Kidney epithelial cell (primary cell): ENCODE measurements around the gene PAPSS2. TPM values are rescaled to one million over a fixed set of nuclear protein-coding genes. Genes with fewer than 3 reads are reported as not detected.

Experiments used
- DNase-seq: peaks from one replicate; pipeline ENCODE4 v3.0.0-alpha.2; 2010; ENCODE audit warnings: low read depth
- H3K27me3 ChIP-seq: 2 replicates; pipeline ENCODE4 v1.6.0; 2011; ENCODE audit warnings: low read length; ENCODE audit not compliant: control insufficient read depth, insufficient read depth
- H3K36me3 ChIP-seq: 2 replicates; pipeline ENCODE4 v1.5.1; 2011; ENCODE audit warnings: low read length; ENCODE audit not compliant: control insufficient read depth, insufficient read depth
- H3K4me3 ChIP-seq: 2 replicates; pipeline ENCODE4 v1.5.1; 2011; ENCODE audit warnings: low read depth, mild to moderate bottlenecking, control low read depth, low read length
- total RNA-seq: library from RNA; depleted of rRNA; stranded (reverse); fragments of >200 nt; gene quantifications from 2 replicates; pipeline ENCODE4 v1.2.3, GENCODE V29; 2015
- TF ChIP-seq, protein P1 (sequence below): IDR thresholded peaks from 2 replicates; pipeline ENCODE4 v1.5.1; 2011; ENCODE audit warnings: mild to moderate bottlenecking, moderate library complexity, low read length, control low read depth, inconsistent platforms; ENCODE audit not compliant: insufficient read depth, poor library complexity, severe bottlenecking

The PAPSS2 gene
- total RNA-seq, 1 donor from 2014 or later, result 11.4 TPM

DNA sequence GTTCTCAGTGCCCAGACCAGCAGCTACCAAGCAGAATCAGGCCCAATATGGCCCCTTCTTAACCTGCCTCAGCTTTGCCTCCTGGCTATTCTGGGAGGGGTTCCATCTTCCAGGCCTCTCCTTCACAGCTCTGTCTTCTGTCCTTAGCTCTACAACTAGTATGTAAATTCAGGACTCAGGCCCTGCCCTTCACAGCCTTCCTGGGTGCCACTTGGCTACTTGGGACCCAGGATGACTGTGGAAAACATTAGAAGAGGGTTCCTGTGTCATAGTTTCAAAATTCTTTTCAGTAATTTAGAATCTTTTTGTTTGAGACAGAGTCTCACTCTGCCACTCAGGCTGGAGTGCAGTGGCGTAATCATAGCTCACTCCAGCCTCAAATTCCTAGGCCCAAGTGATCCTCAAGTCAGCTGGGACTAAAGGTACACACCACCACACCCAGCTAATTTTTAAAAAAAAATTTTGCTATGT, 33.2 kb upstream of the PAPSS2 start:
- TF ChIP-seq, protein P1, sequence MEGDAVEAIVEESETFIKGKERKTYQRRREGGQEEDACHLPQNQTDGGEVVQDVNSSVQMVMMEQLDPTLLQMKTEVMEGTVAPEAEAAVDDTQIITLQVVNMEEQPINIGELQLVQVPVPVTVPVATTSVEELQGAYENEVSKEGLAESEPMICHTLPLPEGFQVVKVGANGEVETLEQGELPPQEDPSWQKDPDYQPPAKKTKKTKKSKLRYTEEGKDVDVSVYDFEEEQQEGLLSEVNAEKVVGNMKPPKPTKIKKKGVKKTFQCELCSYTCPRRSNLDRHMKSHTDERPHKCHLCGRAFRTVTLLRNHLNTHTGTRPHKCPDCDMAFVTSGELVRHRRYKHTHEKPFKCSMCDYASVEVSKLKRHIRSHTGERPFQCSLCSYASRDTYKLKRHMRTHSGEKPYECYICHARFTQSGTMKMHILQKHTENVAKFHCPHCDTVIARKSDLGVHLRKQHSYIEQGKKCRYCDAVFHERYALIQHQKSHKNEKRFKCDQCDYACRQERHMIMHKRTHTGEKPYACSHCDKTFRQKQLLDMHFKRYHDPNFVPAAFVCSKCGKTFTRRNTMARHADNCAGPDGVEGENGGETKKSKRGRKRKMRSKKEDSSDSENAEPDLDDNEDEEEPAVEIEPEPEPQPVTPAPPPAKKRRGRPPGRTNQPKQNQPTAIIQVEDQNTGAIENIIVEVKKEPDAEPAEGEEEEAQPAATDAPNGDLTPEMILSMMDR, result no peak
- DNase-seq, result no peak
- no peaks in the 10 kb centered on the region for H3K27me3 ChIP-seq

DNA sequence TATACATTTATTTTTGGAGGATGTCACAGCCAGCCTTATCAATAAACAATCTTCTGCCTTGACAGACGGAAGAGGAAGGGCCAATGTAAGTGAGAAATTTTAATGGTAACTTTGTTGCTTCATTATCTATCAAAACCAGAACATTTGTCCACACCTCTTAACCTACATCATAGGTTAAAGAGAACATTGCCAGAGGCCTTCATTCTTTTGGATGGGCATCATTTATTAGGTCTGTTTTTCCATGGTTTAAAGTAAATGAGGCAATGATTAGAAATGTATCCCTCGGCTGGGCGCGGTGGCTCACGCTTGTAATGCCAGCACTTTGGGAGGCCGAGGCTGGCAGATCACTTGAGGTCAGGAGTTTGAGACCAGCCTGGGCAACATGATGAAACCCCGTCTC, 29.5 kb upstream of the PAPSS2 start:
- H3K4me3 ChIP-seq, result no peak overlapping the region
- DNase-seq, result no peak
- no peaks in the 10 kb centered on the region for H3K36me3 ChIP-seq
- no peaks in the 10 kb centered on the region for H3K27me3 ChIP-seq
- TF ChIP-seq, protein P1, result no peak

More for the DNA sequence above, 33.2 kb upstream of the PAPSS2 start:
- no peaks in the 10 kb centered on the region for H3K36me3 ChIP-seq
- H3K4me3 ChIP-seq, result no peak overlapping the region

DNA sequence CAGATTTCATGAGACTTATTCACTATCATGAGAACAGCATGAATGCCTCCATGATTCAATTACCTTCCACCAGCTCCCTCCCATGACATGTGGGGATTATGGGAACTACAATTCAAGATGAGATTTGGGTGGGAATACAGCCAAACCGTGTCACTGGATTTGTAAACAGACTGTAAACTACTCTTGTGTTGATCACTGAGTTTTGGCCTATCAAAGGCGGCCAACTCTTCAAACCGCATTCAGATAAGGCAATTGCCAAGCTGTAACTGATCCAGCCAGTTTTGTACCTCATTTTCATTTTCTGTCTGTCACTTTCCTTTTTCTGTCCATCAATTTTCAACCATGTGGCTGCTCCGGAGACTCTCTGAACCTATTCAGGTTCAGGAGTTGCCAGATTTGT, 27.2 kb upstream of the PAPSS2 start:
- no peaks in the 10 kb centered on the region for H3K27me3 ChIP-seq
- H3K36me3 ChIP-seq, result no peaks in the 10 kb centered on the region
- H3K4me3 ChIP-seq, result no peak overlapping the region
- TF ChIP-seq, protein P1, result no peak
- no peak for DNase-seq

DNA sequence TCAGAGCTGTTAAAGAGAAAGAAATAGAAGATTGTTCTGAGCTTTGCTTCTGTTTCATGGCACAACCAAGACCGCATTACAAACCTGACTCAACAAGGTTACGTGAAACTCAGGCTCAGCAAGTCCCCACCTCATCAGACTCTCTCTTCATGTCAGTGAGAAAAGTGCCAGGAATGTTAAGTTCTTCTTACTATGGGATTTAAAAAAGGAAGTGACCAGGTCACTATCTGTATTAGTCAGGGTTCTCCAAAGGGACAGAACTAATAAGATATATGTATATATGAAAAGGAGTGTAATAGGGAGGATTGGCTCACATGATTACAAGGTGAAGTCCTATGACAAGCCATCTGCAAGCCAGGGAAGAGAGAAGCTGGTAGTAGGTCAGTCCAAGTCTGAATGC, 25.4 kb upstream of the PAPSS2 start:
- Histone ChIP-seq H3K4me3 (no peak overlapping the region), H3K36me3 (no peaks in the 10 kb centered on the region), H3K27me3 (no peaks in the 10 kb centered on the region)
- no peak for DNase-seq
- TF ChIP-seq, protein P1, result no peak

DNA sequence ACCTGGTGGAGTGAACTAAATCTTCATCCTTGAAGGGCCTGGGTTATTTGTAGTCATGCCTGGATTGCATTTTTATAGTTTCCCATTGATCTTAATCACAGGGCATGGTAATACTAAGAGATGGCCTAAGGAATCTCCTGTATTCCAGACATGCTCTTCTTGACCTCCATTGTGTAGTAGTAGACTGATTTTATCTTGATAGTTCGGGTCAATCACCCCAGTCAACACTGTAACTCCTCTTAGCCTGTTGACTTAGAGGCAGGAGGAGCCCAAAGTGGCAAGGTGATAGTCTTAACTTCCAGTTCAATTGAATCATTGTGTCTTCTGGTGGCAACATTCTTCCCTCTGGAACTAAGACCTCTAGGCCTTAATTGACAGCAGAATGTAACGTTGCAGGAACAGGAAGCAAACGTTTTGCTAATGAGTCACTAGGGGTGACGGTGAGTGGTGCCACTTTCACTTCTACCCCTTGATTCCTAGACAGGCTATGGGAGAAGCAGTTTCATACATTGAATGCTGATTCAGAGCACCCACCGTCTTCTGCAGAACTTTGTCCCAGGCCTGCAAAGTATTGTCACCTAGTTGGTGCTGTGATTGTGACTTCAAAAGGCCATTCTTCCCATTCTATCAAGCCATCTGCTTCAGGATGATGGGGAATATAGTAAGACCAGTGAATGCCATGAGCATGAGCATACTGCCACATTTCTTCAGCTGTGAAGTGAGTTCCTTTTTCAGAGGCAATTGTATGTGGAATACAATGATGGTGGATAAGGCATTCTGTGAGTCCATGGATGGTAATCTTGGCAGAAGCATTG, 24.0 kb upstream of the PAPSS2 start:
- TF ChIP-seq, protein P1, result no peak
- Histone ChIP-seq H3K4me3 (no peak overlapping the region), H3K27me3 (no peaks in the 10 kb centered on the region), H3K36me3 (no peaks in the 10 kb centered on the region)
- peak; percentile 78 for DNase-seq
